HUDEP-2 (cell line): ENCODE results near the gene GNB4.

Experiments used
- DNase-seq, 76 experiments: peaks; one replicate each; lab custom pipeline; 2025; ENCODE audit not compliant: unreplicated experiment in 76 of 76; lab: John Stamatoyannopoulos, UW

GNB4 gene

GRCh38 chr3:179451265-179452175 lies at the start of gene GNB4:
Gene GNB4, minus strand, starts transcription at chr3:179451470. Its CDS starts 25,270 bp downstream, at chr3:179426200.
- peak in 74 of 76 experiments; percentile 2 to 82 (median 64) for DNase-seq

- no peak for DNase-seq
Observed at GRCh38 chr3:179495483-179495882, 44.2 kb upstream of the GNB4 start.

- no peak for DNase-seq
Observed at GRCh38 chr3:179493260-179493659, 42.0 kb upstream of the GNB4 start.

GRCh38 chr3:179488213-179488612 lies 36.9 kb upstream of the GNB4 start:
- no peak for DNase-seq

- no peak for DNase-seq
Observed at GRCh38 chr3:179486806-179487205, 35.5 kb upstream of the GNB4 start.

GRCh38 chr3:179482857-179483256 lies 31.6 kb upstream of the GNB4 start:
- DNase-seq, result no peak

- DNase-seq, result peak in 1 of 76 experiments; percentile 9
Observed at GRCh38 chr3:179476215-179476614, 24.9 kb upstream of the GNB4 start.

GRCh38 chr3:179474480-179474879 lies 23.2 kb upstream of the GNB4 start:
- no peak for DNase-seq

- no peak for DNase-seq
Observed at GRCh38 chr3:179473565-179473964, 22.3 kb upstream of the GNB4 start.

- DNase-seq, result no peak
Observed at GRCh38 chr3:179464323-179465092, 13.2 kb upstream of the GNB4 start.

GRCh38 chr3:179463319-179463718 lies 12.0 kb upstream of the GNB4 start:
- no peak for DNase-seq

- DNase-seq, result no peak
Observed at GRCh38 chr3:179460260-179460659, 9.0 kb upstream of the GNB4 start.

GRCh38 chr3:179455954-179456353 lies 4.7 kb upstream of the GNB4 start:
- DNase-seq, result no peak

GRCh38 chr3:179454887-179455286 lies 3.6 kb upstream of the GNB4 start:
- DNase-seq, result no peak

- no peak for DNase-seq
Observed at GRCh38 chr3:179453967-179454366, 2.7 kb upstream of the GNB4 start.

- DNase-seq, result no peak
Observed at GRCh38 chr3:179452872-179453271, 1.6 kb upstream of the GNB4 start.

GRCh38 chr3:179452176-179452564 lies 900 bp upstream of the GNB4 start:
- no peak for DNase-seq

GRCh38 chr3:179450901-179451264 lies 387 bp downstream of the GNB4 start:
- DNase-seq, result peak in 45 of 76 experiments; percentile 9 to 76 (median 40)

GRCh38 chr3:179450261-179450701 lies 989 bp downstream of the GNB4 start:
- peak in 4 of 76 experiments; percentile 3 to 22 (median 11) for DNase-seq

- DNase-seq, result no peak
Observed at GRCh38 chr3:179449636-179450035, 1.6 kb downstream of the GNB4 start.

- DNase-seq, result no peak
Observed at GRCh38 chr3:179447251-179447650, 4.0 kb downstream of the GNB4 start.

- peak in 10 of 76 experiments; percentile 1 to 35 (median 14) for DNase-seq
Observed at GRCh38 chr3:179446501-179446900, 4.8 kb downstream of the GNB4 start.
